ENCODE results near the gene BEST2. TPM values are rescaled to one million over a fixed set of nuclear protein-coding genes. Genes with fewer than 3 reads are reported as not detected.

The BEST2 gene
- total RNA-seq, 1 experiment from 2014 or later, result 1.5 TPM

- Histone ChIP-seq H3K36me3 (replicated peaks; ENCODE audit: control insufficient read depth, insufficient read depth, low read length) (no peaks in the 10 kb centered on the region), H3K4me3 (ENCODE audit: insufficient read depth, low read depth, low read length) (no peak overlapping the region), H3K27me3 (ENCODE audit: control insufficient read depth, insufficient read depth, low read length) (no peaks in the 10 kb centered on the region)
- DNase-seq, result peak; percentile 59
Measured at GRCh38 chr19:12783849-12784393, 32.3 kb downstream of the BEST2 start.

- Histone ChIP-seq H3K36me3 (replicated peaks; ENCODE audit: control insufficient read depth, insufficient read depth, low read length) (no peaks in the 10 kb centered on the region), H3K4me3 (ENCODE audit: insufficient read depth, low read depth, low read length) (no peak overlapping the region), H3K27me3 (ENCODE audit: control insufficient read depth, insufficient read depth, low read length) (no peaks in the 10 kb centered on the region)
- DNase-seq, result peak; percentile 19
Measured at GRCh38 chr19:12784394-12784870, 32.8 kb downstream of the BEST2 start.

- no peaks in the 10 kb centered on the region for H3K36me3 ChIP-seq (replicated peaks; ENCODE audit: control insufficient read depth, insufficient read depth, low read length)
- no peak overlapping the region for H3K4me3 ChIP-seq (ENCODE audit: insufficient read depth, low read depth, low read length)
- no peak for DNase-seq
- H3K27me3 ChIP-seq (ENCODE audit: control insufficient read depth, insufficient read depth, low read length), result no peaks in the 10 kb centered on the region
Measured at GRCh38 chr19:12784871-12785430, 33.4 kb downstream of the BEST2 start.

- DNase-seq, result no peak
- Histone ChIP-seq H3K4me3 (ENCODE audit: insufficient read depth, low read depth, low read length) (no peak overlapping the region), H3K36me3 (replicated peaks; ENCODE audit: control insufficient read depth, insufficient read depth, low read length) (no peaks in the 10 kb centered on the region), H3K27me3 (ENCODE audit: control insufficient read depth, insufficient read depth, low read length) (peaks cover 2% of the 10 kb centered on the region; the same call in 1 of the 2 replicates)
Measured at GRCh38 chr19:12785431-12786031, 33.9 kb downstream of the BEST2 start.

- DNase-seq, result peak; percentile 61
- no peak overlapping the region for H3K4me3 ChIP-seq (ENCODE audit: insufficient read depth, low read depth, low read length)
Measured at GRCh38 chr19:12786141-12786870, 34.7 kb downstream of the BEST2 start.

GRCh38 chr19:12786952-12787351, 35.4 kb downstream of the BEST2 start:
- Histone ChIP-seq H3K27me3 (ENCODE audit: control insufficient read depth, insufficient read depth, low read length) (peaks cover 12% of the 10 kb centered on the region), H3K36me3 (replicated peaks; ENCODE audit: control insufficient read depth, insufficient read depth, low read length) (no peaks in the 10 kb centered on the region), H3K4me3 (ENCODE audit: insufficient read depth, low read depth, low read length) (no peak overlapping the region)
- DNase-seq, result no peak

More at GRCh38 chr19:12786141-12786870, 34.7 kb downstream of the BEST2 start:
- Histone ChIP-seq H3K27me3 (ENCODE audit: control insufficient read depth, insufficient read depth, low read length) (peaks cover 6% of the 10 kb centered on the region), H3K36me3 (replicated peaks; ENCODE audit: control insufficient read depth, insufficient read depth, low read length) (no peaks in the 10 kb centered on the region)

GRCh38 chr19:12787458-12787857, 35.9 kb downstream of the BEST2 start:
- Histone ChIP-seq H3K36me3 (replicated peaks; ENCODE audit: control insufficient read depth, insufficient read depth, low read length) (no peaks in the 10 kb centered on the region), H3K4me3 (ENCODE audit: insufficient read depth, low read depth, low read length) (no peak overlapping the region), H3K27me3 (ENCODE audit: control insufficient read depth, insufficient read depth, low read length) (peaks cover 17% of the 10 kb centered on the region)
- no peak for DNase-seq

- Histone ChIP-seq H3K36me3 (replicated peaks; ENCODE audit: control insufficient read depth, insufficient read depth, low read length) (no peaks in the 10 kb centered on the region), H3K27me3 (ENCODE audit: control insufficient read depth, insufficient read depth, low read length) (peaks cover 21% of the 10 kb centered on the region), H3K4me3 (ENCODE audit: insufficient read depth, low read depth, low read length) (no peak overlapping the region)
- DNase-seq, result no peak
Measured at GRCh38 chr19:12788042-12788681, 36.6 kb downstream of the BEST2 start.

- DNase-seq, result peak; percentile 88
- Histone ChIP-seq H3K4me3 (ENCODE audit: insufficient read depth, low read depth, low read length) (peak overlapping the region; percentile 39; the same call in 1 of the 2 replicates), H3K36me3 (replicated peaks; ENCODE audit: control insufficient read depth, insufficient read depth, low read length) (no peaks in the 10 kb centered on the region)
Measured at GRCh38 chr19:12788682-12789097, 37.1 kb downstream of the BEST2 start.

GRCh38 chr19:12789098-12789903, 37.7 kb downstream of the BEST2 start:
- H3K4me3 ChIP-seq (ENCODE audit: insufficient read depth, low read depth, low read length), result peak overlapping the region; percentile 39
- H3K36me3 ChIP-seq (replicated peaks; ENCODE audit: control insufficient read depth, insufficient read depth, low read length), result no peaks in the 10 kb centered on the region
- no peak for DNase-seq
- peaks cover 21% of the 10 kb centered on the region for H3K27me3 ChIP-seq (ENCODE audit: control insufficient read depth, insufficient read depth, low read length)

More at GRCh38 chr19:12788682-12789097, 37.1 kb downstream of the BEST2 start:
- peaks cover 21% of the 10 kb centered on the region for H3K27me3 ChIP-seq (ENCODE audit: control insufficient read depth, insufficient read depth, low read length)

GRCh38 chr19:12789904-12790619, 38.5 kb downstream of the BEST2 start:
- no peaks in the 10 kb centered on the region for H3K36me3 ChIP-seq (replicated peaks; ENCODE audit: control insufficient read depth, insufficient read depth, low read length)
- H3K4me3 ChIP-seq (ENCODE audit: insufficient read depth, low read depth, low read length), result peak overlapping the region; percentile 70
- peaks cover 21% of the 10 kb centered on the region for H3K27me3 ChIP-seq (ENCODE audit: control insufficient read depth, insufficient read depth, low read length)
- peak; percentile 99 for DNase-seq

GRCh38 chr19:12790628-12791344, 39.2 kb downstream of the BEST2 start:
- Histone ChIP-seq H3K36me3 (replicated peaks; ENCODE audit: control insufficient read depth, insufficient read depth, low read length) (no peaks in the 10 kb centered on the region), H3K4me3 (ENCODE audit: insufficient read depth, low read depth, low read length) (peak overlapping the region; percentile 70), H3K27me3 (ENCODE audit: control insufficient read depth, insufficient read depth, low read length) (peaks cover 21% of the 10 kb centered on the region)
- DNase-seq, result no peak

Data from H7 (cell line).